GM12873 (cell line): ENCODE results near the gene DRD3.

Experiments used
- CTCF ChIP-seq: IDR thresholded peaks from 2 replicates; pipeline ENCODE4 v1.5.1; 2012; ENCODE audit warnings: low read depth, mild to moderate bottlenecking, moderate library complexity, low read length, control low read depth; ENCODE audit not compliant: insufficient read depth; ENCODE audit errors: missing control alignments

The DRD3 gene

GRCh38 chr3:114078126-114078525, 100.7 kb downstream of the DRD3 start:
- TF ChIP-seq CTCF = no peak
